A673 (cell line): Measurements from ENCODE around the gene TRABD. TPM values are rescaled to one million over a fixed set of nuclear protein-coding genes. Genes with fewer than 3 reads are reported as not detected.

Source experiments
- BruUV-seq: library from RNA; stranded (reverse); fragments of 400-500 nt; replicated peaks from 2 replicates; lab custom pipeline; 2021; lab: Mats Ljungman, UMichigan
- CTCF ChIA-PET: fragments of 300-600 bp; sonication (Branson Sonifier 250); formaldehyde crosslinking; loops from one replicate; lab custom pipeline; 2022; ENCODE audit warnings: antibody characterized with exemption; lab: Charles Lee
- POLR2A ChIA-PET: fragments of 300-600 bp; sonication (Branson Sonifier 250); formaldehyde crosslinking; loops from one replicate; lab custom pipeline; 2022; ENCODE audit warnings: antibody characterized with exemption; ENCODE audit not compliant: low non-redundant PET; lab: Charles Lee
- DNase-seq: peaks from one replicate; pipeline ENCODE4 v3.0.0-alpha.2; 2015; ENCODE audit warnings: low spot score
- H3K27ac ChIP-seq: fragments of 200-600 bp; sonication (generic); 2 replicates; pipeline ENCODE4 v1.5.1; 2016; ENCODE audit warnings: mixed run types, low read depth, mild to moderate bottlenecking, mixed read lengths, antibody characterized with exemption, low read length; ENCODE audit not compliant: poor library complexity, severe bottlenecking
- H3K27me3 ChIP-seq: fragments of 200-600 bp; sonication (generic); replicated peaks from 2 replicates; pipeline ENCODE4 v1.6.1; 2017; ENCODE audit warnings: mixed run types, low read depth, mild to moderate bottlenecking, mixed read lengths, antibody characterized with exemption, low read length; ENCODE audit not compliant: insufficient read depth, poor library complexity
- H3K36me3 ChIP-seq: fragments of 200-600 bp; sonication (generic); 2 replicates; pipeline ENCODE4 v1.6.1; 2016; ENCODE audit warnings: mixed run types, mild to moderate bottlenecking, mixed read lengths, antibody characterized with exemption, low read length; ENCODE audit not compliant: insufficient read depth, poor library complexity, severe bottlenecking
- H3K4me1 ChIP-seq: fragments of 200-600 bp; sonication (generic); 2 replicates; pipeline ENCODE4 v1.6.1; 2017; ENCODE audit warnings: mixed run types, mild to moderate bottlenecking, mixed read lengths, antibody characterized with exemption, low read length; ENCODE audit not compliant: insufficient read depth, poor library complexity, severe bottlenecking
- H3K4me3 ChIP-seq: fragments of 200-600 bp; sonication (generic); 2 replicates; pipeline ENCODE4 v1.5.1; 2016; ENCODE audit warnings: low read depth, mixed run types, mild to moderate bottlenecking, mixed read lengths, low read length; ENCODE audit not compliant: poor library complexity, severe bottlenecking
- H3K9me3 ChIP-seq: fragments of 200-600 bp; sonication (generic); 2 replicates; pipeline ENCODE4 v1.6.1; 2016; ENCODE audit warnings: mixed run types, low read depth, mild to moderate bottlenecking, mixed read lengths, antibody characterized with exemption, low read length; ENCODE audit not compliant: poor library complexity, severe bottlenecking
- EZH2 ChIP-seq: fragments of 200-600 bp; sonication (generic); IDR thresholded peaks from 2 replicates; pipeline ENCODE4 v1.6.1; 2017; ENCODE audit warnings: borderline replicate concordance, low read depth, mild to moderate bottlenecking, mixed read lengths, antibody characterized with exemption, low read length; ENCODE audit not compliant: poor library complexity, severe bottlenecking
- intact Hi-C: fragments of 100-400 bp; cut with micrococcal nuclease; formaldehyde crosslinking; loops from one replicate; pipeline ENCODE4 v1.10.0; 2022; ENCODE audit not compliant: unreplicated experiment
- total RNA-seq: library from RNA; stranded (reverse); gene quantifications from 2 replicates; pipeline ENCODE4 v1.2.3, GENCODE V29; 2021
- TF ChIP-seq, protein P1 (sequence below): fragments of 300-800, 200-600 bp; sonication (generic); conservative IDR thresholded peaks from 2 replicates; pipeline ENCODE4 v1.5.1; 2017; ENCODE audit warnings: low read depth, mild to moderate bottlenecking, antibody characterized with exemption, low read length, moderate library complexity, mixed read lengths

Gene TRABD
- total RNA-seq, 1 experiment from 2014 or later = 63.9 TPM

DNA sequence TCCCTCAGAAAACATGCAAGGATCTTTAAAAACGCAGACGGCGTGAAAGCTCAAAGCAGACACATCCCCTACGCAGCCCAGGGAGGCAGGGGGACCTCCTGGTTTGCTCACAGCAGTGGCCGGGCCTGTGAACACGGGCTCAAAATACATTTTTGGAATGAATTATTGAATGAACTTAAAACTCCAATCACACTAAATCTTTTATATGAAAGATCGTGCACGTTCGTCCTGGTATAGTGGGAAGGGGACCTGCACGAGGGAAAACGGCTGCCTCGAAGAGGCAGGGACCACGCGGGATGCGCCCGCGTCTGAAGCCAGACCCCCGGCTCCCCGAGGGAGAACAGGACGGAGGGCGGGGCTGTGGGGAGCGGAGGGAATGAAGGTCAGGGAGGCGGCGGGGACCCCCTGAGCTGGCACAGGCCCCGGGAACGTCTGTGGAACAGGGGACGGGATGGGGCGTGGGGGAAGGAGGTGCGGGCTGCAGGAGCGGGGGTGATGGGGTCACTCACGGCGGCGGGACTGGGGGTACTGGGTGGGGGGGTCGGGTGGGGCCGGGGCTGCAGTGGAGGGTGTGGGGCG is 16.4 kb upstream of the TRABD start:
- no peaks in the 10 kb centered on the region for H3K36me3 ChIP-seq
- DNase-seq = no peak
- peak overlapping the region; percentile 54 for H3K4me3 ChIP-seq
- intact Hi-C loops = no loop called here
- no peaks in the 10 kb centered on the region for H3K27me3 ChIP-seq
- no TSS peak for BruUV-seq
- no peak overlapping the region for H3K27ac ChIP-seq
- CTCF ChIA-PET = interaction anchor here (0.7 kb wide), 1 partner anchor 25 kb away, joined by 4 read pairs; no protein-coding TSS in a partner anchor
- H3K4me1 ChIP-seq = peaks cover 4% of the 10 kb centered on the region
- no peaks in the 10 kb centered on the region for H3K9me3 ChIP-seq
- POLR2A ChIA-PET = no interaction called here
- no peak for TF ChIP-seq EZH2

DNA sequence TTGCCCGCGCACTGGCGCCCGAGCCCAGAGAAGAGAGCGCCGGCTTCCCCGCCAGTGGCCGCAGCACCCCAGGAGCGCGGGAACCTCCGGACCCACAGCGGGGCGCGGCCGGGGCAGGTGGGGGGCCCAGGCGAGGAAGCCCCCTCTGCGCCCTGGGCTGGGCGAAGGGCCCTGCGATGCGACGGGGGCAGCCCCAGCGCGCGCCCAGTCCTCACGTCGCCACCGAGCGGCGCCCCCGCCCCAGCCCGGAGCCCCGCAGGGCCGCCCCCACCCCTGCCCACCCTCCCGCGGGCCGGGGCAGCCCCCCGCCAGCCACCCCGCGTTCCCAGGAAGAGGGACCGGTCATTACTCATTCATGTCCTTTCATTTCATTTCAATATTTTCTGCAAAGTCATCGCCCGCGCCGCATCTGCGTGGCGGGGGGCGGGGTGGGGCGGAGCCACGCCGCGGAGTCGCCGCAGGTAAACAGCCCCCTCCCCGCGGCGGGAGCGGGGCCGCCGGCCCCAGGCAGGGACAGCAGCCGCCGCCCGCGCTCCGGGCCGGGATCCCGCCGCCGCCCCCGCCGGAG is 15.9 kb upstream of the TRABD start:
- BruUV-seq = no TSS peak
- Histone ChIP-seq H3K36me3 (no peaks in the 10 kb centered on the region), H3K9me3 (no peaks in the 10 kb centered on the region), H3K27me3 (no peaks in the 10 kb centered on the region), H3K4me3 (peak overlapping the region; percentile 54), H3K4me1 (peaks cover 4% of the 10 kb centered on the region), H3K27ac (no peak overlapping the region)
- intact Hi-C loops = no loop called here
- POLR2A ChIA-PET = no interaction called here
- CTCF ChIA-PET = no interaction called here
- peak; percentile 45 for DNase-seq
- TF ChIP-seq EZH2 = no peak

DNA sequence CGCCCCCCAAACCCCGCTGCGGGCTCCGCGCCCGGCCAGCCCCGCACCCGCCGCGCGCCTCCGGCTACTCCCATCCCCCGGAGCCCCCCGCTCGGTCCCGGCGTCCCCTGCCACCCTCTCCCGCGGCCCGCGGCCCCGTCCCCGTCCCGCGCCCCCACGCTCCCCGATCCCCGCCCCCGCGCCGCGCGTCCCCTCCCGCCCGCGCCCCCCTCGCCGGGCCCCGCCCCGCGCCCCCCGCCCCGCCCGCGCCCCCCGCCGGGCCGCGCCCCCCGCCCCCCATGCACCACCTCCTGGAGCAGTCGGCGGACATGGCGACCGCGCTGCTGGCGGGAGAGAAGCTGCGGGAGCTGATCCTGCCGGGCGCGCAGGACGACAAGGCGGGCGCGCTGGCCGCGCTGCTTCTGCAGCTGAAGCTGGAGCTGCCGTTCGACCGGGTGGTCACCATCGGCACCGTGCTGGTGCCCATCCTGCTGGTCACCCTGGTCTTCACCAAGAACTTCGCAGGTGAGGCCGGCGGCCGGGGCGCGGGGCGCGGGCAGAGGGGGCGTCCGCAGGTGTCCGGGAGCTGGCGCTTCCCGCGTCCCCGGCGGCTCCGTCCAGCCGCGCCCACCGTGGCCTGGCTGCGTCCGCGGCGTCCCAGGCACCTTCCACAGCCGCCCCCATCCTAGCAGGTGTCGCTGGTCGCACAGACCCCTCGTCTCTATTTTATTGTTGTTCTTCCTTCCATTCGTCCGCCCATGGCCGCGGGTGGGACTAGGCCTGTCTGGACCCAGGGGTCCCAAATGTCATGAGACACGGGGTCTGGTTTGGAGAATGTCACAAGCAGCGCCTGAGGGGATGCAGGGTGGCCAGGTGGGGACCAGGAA is 15.0 kb upstream of the TRABD start, which contains the start of gene PANX2:
TSS of gene PANX2 (plus strand) at position 279 of the 866 bp plus-strand sequence. CDS start at position 279, 0 bp downstream.
- intact Hi-C loops = no loop called here
- peak within 1 kb of the TSS; percentile 47 for H3K27ac ChIP-seq
- peaks cover 4% of the 10 kb centered on the region for H3K4me1 ChIP-seq
- BruUV-seq = no TSS peak
- POLR2A ChIA-PET = no interaction called here
- H3K27me3 ChIP-seq = no peaks in the 10 kb centered on the region
- no peaks in the 10 kb centered on the region for H3K36me3 ChIP-seq
- TF ChIP-seq, protein P1, sequence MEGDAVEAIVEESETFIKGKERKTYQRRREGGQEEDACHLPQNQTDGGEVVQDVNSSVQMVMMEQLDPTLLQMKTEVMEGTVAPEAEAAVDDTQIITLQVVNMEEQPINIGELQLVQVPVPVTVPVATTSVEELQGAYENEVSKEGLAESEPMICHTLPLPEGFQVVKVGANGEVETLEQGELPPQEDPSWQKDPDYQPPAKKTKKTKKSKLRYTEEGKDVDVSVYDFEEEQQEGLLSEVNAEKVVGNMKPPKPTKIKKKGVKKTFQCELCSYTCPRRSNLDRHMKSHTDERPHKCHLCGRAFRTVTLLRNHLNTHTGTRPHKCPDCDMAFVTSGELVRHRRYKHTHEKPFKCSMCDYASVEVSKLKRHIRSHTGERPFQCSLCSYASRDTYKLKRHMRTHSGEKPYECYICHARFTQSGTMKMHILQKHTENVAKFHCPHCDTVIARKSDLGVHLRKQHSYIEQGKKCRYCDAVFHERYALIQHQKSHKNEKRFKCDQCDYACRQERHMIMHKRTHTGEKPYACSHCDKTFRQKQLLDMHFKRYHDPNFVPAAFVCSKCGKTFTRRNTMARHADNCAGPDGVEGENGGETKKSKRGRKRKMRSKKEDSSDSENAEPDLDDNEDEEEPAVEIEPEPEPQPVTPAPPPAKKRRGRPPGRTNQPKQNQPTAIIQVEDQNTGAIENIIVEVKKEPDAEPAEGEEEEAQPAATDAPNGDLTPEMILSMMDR = no peak
- TF ChIP-seq EZH2 = no peak
- DNase-seq = no peak
- CTCF ChIA-PET = no interaction called here
- peak within 1 kb of the TSS; percentile 54 for H3K4me3 ChIP-seq
- H3K9me3 ChIP-seq = no peaks in the 10 kb centered on the region

DNA sequence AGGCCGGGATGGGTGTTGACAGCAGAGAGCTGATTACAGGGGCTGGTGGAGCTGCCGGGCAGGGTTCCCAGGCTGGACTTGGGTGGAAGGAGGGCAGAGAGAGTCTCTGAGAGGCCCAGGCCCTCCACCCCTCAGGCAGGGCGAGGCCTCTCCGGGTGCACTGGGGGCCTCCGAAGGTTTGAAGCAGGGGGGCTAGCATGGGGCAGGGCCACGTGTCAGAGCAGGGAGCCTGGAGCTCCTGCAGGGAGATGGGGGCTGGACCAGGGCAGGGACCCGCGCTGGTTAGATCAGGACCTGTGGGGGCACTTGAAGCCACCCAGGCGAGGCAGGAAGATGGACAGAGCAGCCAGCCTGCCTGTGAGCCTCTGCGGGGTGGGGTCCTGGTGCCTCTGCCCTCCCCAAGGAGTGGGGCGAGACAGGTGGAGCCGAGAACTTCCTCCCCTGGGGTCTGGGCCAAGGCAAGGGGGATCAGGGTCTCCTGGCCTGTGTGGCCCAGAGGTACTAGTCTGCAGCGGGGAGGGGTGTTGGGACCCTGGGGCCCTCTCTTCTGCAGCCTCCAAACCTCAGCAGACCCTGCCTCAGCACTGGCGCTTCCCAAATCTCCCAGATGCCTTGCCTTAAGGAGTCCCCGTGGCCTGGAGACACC is 14.3 kb upstream of the TRABD start:
- Histone ChIP-seq H3K36me3 (no peaks in the 10 kb centered on the region), H3K27ac (no peak overlapping the region), H3K4me3 (peak overlapping the region; percentile 54), H3K27me3 (no peaks in the 10 kb centered on the region), H3K4me1 (peaks cover 4% of the 10 kb centered on the region), H3K9me3 (no peaks in the 10 kb centered on the region)
- TF ChIP-seq, protein P1 = no peak
- TF ChIP-seq EZH2 = no peak
- no peak for DNase-seq
- POLR2A ChIA-PET = no interaction called here
- intact Hi-C loops = no loop called here
- BruUV-seq = TSS peak; percentile 49
- CTCF ChIA-PET = no interaction called here
